HG02763 (cell line): ENCODE results near the gene SLC12A5.
"Not testable (repeated sequence)": the region's sequence is repeated elsewhere in the genome, so short reads cannot be mapped to it uniquely, and the experiment has no call there.

Experiments
- ATAC-seq: cut with Tn5 transposase; IDR thresholded peaks from one replicate; pipeline ENCODE4 v1.9.1; 2021; ENCODE audit warnings: mild to moderate bottlenecking, moderate library complexity; ENCODE audit not compliant: unreplicated experiment

SLC12A5 gene

DNA sequence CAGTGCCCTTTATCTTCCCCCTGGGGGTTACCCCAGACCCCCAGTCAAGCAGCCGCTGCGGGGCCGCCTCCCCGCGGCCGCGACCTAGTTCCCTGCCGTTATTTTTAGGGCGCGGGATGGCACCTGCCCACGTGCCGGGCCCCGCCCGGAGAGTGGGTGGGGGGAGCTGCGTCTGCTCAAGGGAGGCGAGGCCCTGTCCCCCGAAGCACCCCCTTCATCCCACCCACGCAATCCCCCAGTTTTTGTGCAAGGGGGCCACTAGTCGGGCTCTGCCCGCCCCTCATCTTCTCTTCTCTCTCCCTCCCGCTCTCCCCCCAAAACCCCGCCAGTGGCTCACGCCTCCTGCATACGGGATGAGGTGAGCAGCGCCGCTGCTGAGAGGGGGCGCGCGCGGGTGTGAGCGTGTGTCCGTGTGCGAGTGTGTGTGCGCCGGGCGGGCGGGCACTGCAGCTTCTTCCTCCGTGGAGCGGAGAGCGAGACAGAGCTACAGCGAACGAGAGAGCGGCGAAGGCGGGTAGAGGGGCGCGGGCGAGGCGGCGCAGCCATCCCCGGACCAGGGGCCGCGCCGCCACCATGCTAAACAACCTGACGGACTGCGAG lies at the start of gene SLC12A5:
Gene SLC12A5 (plus strand): TSS at position 444 of the 600 bp plus-strand sequence. CDS start 130 bp downstream, at position 574.
- ATAC-seq, result no peak

DNA sequence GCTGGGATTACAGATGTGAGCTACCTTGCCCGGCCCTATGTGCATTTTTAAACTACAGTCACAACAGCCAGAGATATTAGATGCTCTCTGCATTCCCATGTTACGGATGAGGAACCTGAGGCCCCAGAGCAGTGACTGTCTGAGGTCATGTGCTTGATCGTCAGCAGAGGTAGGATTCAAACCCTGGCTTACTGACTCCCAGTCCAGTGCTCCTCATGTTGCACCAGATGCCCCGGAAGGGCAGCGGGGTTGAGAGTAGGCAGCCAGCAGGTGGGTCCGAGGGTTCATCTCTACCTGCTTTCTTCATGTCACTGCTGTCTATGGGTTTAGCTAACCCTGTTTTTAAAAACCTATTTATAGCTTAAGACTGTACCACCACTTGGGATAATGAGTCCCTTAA lies 47.8 kb upstream of the SLC12A5 start:
- ATAC-seq, result no peak

DNA sequence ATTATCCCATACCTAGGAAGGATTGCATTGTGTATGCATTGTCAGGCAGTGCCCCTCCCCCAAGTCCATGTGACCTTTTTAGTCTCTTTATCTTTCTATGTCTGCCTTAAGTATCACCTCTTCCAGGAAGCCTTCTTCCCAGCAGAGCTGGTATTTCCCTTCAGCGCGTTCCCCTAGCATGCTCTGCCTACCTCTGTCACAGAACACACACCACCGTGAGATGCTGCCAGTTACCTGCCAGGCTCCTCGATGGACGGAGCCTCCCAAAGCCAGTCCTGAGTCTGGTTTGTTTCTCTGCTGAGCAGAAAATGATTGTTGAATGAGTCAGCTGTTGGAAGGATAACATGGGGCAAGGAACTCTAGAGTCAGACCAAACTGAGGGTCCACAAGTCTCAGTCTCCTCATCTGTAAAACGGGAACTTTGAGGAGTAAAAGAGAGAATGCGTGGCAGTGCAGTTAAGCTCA lies 45.7 kb upstream of the SLC12A5 start:
- no peak for ATAC-seq

DNA sequence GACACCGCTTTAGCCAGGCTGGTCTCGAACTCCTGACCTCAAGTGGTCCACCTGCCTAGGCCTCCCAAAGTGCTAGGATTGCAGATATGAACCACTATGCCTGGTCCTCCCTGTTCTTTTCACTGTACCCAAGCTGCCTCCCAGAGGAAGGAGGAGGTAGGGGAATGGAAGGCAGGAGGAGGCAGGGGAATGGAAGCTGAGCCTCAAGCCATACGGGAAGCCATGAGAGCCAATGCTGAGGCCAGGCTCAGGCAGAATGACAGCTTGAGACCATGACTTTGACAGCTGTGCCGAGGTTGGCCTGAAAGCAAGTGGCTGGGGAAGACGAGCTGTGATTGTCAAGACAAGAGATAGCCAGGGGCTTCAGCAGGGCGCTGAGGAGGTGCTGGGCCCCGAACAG lies 43.4 kb upstream of the SLC12A5 start:
- no peak for ATAC-seq

DNA sequence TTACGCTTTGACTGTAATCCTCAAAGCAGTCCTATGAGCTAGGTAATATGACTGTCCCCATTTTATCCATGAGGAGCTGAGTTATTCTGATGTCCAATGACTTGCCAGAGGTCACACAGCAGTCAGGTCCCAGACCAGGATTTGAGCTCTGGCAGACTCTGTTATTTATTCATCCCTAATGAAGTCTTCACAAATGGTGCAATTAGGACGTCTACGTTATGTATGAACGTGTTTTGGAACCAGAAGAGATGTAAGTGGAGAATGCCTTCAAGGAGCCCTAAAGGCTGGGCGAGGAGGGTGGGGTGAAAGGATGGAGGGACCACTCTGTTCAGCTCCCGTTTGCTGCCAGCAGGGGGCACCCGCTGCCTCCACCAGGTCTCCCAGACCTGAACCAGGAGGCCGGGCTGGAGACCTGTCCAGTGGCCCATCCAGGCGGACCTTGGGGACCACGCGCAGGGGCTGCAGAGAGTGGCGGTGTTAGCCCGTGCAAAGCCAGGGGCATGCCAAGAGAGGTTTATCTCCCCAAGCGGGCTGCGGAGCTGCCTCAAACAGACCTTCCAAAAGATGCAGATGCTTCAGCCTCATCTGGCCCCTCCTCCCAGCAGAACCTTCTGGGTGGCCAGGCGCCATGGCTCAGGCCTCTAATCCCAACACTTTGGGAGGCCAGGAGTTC lies 41.8 kb upstream of the SLC12A5 start:
- no peak for ATAC-seq

DNA sequence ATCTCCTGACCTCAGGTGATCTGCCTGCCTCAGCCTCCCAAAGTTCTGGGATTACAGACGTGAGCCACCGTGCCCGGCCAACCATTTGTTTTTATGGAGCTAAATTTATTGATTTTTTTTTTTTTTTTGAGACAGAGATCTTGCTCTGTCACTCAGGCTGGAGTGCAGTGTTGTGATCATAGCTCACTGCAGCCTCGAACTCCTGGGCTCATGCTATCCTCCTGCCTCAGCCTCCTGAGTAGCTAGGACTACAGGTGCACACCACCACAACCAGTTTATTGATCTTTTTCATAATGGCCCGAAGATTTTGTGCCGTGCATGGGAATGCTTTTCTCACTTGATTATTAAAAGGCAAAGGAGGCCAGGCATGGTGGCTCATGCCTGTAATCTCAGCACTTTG lies 40.2 kb upstream of the SLC12A5 start:
- ATAC-seq, result not testable (repeated sequence)

DNA sequence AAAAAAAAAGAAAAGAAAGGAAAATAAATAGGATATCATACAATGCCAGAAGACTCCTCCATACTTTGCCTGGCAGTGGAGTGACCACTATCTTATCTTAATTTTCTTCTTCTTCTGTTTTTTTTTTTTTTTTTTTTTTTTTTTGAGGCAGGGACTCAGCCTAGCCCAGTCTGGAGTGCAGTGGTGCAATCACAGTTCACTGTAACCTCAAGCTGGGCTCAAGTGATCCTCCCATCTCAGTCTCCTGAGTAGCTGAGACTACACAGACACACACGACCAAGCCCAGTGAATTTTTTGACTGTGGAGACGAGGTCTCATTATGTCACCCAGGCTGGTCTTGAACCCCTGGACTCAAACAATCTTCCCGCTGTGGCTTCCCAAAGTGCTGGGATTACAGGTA lies 37.4 kb upstream of the SLC12A5 start:
- no peak for ATAC-seq

DNA sequence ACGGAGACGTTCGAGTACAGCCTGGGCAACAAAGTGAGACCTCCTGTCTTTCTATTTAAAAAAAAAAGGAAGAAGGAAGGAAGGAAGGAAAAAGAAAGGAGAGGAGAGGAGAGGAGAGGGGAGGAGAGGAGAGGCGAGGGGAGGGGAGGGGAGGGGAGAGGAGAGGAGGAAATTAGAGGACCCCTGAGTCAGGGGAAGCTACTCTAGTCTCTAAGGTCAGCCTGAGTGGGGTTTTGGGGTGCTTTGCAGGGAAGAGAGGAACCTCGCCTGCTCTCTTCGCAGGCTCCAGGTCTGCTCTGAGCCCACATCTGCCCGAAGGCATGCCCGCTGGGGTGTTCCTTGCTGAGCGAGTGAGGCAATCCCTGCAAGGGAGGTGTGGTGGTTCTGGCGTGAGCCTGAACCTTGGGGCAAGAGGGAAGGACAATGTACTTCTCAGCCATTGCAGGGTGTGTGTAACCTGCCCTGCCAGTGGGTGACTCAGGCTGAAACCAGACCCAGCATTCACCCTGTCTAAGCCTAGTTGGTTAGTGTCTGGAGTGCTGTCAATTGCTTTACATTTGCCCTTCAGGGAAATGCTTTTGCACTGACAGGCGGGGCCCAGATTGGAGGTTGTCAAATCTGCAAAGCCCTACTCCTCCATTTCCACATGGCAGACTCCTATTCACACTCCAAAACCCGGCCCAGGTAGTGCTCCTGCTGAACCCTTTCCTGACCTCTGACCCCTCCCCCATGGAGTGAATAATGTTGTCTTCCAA lies 35.6 kb upstream of the SLC12A5 start:
- no peak for ATAC-seq

DNA sequence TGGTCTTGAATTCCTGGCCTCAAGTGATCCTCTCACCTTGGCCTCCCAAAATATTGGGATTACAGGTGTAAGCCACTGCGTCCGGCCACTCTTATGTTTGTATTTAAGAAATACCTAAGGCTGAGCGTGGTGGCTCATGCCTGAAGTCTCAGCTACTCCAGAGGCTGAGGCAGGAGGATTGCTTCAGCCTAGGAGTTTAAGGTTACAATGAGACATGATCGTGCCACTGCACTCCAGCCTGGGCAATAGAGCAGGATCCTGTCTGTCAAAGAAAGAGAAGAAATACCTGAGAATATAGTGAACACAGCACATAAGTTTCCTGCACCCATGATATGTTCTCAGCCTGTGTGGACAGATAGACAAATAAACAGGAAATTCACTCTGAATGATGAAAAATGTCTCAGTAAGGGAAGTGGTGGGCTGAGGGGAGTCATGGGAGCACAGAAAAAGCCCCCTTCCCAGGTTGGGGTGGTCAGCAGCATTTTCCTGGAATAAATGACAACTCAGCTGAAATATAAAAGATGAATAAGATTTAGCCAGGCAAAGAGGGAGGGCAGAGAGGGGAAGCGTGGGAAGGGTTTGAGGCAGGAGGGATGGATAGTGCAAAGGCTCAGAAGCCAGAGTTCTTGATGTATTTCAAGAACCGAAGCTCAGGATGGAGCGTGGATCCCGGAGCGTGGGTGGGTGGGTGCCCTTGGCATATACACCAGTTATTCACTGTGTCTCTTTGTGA lies 34.1 kb upstream of the SLC12A5 start:
- no peak for ATAC-seq

DNA sequence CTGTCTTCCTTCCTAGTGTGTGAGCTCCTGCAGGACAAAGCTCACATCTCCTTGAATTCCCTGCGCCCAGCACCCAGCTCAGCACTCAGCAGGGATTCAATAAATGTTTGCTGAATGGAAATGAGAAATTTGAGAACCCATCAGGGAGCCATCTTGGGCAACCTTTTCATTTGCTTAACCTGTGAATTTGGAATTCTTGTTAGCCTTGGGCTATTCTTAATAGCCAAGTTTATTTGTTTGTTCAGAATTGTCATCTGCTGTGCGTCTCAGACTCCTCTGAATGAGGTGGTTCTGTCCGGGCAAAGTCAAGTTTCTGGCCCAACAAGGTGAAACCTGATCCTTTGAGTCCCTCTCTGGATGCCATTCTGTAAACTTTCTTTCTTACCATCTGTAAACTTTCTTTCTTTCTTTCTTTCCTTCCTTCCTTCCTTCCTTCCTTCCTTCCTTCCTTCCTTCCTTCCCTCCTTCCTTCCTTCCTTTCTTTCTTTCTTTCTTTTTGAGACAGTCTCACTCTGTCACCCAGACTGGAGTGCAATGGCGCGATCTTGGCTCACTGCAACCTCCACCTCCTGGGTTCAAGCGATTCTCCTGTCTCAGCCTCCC lies 33.4 kb upstream of the SLC12A5 start:
- not testable (repeated sequence) for ATAC-seq

DNA sequence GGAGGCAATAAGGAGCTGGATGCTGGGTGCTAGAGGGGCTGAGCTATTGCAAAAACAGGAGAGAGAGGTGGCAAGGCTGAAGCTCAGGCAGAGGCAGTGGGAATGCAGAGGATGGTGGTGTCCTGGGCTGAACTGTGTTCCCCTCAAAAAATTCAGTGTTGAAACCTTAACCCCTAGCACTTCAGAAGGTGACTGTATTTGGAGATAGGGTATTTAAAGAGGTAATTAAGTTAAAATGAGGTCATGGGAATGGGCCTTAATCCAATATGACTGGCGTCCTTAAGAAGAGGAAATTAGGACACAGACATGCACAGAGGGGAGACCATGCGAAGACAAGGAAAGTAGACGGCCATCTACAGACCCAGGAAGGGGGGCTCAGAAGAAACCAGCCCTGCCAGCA lies 31.8 kb upstream of the SLC12A5 start:
- ATAC-seq, result no peak

DNA sequence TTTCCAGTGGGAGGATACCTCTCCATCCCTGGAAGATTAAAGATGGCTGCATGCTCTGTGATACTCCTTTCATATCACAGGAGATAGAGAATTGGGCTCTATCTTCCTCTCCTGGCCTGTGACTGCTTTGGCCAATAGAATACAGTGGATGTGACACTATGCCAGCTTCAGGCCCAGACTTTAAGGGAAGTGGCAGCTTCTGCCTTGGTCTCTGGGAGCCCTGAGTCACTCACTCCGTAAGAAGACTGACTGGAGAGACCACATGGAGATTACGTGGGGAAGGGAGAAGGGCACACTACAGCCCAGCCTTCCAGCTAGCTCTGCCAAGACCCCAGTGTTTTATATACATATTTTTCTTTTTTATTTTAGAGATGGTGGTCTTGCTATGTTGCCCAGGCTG lies 30.7 kb upstream of the SLC12A5 start:
- no peak for ATAC-seq

DNA sequence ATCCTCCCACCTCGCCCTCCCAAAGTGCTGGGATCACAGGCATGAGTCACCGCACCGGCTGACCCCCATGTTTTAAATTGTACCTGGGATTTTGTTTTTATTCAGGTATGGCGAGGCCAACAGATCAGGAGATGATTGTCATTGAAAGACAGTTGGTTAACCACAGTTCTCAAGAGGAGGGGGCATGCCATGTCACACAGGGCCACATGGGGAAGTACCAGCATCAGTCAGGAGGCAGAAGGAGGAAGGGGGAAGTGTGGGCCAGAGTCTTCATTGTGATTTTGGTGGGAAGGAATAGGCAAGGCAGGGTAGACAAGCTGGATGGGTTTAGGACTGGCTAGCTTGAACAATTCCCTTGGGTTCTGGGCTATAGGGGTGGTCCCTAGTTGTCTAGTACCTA lies 30.3 kb upstream of the SLC12A5 start:
- no peak for ATAC-seq

DNA sequence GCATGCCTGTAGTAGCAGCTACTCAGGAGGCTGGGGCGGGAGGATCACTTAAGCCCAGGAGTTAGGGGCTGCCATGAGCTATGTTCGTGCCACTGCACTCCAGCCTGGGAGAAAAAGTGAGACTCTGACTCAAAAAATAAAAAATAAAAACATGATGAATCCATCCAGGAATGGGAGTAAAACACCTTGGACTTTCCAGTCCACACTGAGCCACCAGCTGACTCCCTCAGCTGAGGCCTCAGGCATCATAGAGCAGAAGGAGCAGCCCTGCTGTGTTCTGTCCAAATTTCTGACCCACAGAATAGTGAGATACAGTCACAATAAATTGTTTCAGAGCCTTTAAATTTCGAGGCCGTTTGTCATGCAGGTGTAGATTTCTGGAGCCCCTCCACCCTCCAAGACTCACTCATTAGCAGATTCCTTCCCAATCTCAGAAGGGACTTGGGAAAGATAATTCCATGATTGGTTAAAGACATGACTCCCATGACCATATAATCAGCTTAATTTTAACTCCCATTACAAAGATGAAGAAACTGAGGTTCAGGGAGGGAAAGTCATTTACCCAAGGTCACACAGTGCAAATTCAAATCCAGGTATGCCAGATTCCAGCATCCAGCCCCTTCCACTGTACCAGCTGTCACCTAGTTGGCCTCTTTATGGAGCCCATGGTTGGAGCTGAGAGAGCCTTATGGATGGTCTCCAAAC lies 29.3 kb upstream of the SLC12A5 start:
- ATAC-seq, result no peak

DNA sequence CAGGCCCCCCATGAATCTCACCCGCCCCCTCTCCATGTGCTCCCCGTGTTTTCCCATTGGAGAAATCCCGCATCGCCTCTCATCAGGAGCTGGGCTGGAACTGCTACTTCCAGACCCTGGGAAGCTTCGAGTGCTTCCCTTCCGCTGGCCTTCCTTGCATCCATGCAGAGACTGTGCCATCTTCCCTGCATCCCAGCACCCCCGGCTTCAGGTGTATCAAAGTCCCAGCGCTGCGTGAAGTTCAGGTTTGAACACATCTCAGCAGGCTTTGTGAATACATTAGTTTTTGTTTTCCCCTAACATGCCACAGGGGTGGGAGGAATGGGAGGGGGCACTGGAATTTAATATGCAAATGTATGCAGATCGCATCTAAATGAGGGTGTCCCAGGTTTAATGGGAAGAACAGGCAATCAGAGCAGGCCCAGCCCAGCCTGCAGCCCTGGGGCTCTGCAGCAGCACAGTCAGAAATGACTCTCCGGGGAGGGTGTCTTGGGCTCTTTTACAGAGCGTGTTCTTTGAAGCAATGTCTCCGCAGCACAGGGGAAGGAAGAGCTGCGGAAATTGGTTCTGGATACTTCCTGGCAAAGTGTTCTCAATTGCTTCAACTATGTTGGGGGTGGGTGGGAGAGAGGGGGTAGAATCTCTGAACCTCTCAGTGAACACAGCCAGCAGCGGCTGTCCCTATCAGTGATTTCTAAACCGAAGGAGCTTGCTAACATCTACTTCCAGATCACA lies 28.6 kb upstream of the SLC12A5 start:
- no peak for ATAC-seq

DNA sequence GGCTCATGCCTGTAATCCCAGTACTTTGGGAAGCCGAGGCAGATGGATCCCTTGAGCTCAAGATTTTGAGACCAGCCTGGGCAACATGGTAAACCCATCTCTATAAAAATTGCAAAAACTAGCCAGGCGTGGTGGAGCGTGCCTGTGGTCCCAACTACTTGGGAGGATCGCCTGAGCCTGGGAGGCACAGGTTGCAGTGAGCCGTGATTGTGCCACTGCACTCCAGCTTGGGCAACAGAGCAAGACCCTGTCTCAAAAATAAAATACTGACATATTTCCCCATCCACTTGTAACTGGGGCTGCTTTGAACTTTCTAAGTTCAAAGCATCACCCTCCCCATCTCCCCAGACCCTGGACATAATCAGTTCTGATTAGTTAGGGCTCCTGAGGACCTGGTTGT lies 27.5 kb upstream of the SLC12A5 start:
- ATAC-seq, result no peak

DNA sequence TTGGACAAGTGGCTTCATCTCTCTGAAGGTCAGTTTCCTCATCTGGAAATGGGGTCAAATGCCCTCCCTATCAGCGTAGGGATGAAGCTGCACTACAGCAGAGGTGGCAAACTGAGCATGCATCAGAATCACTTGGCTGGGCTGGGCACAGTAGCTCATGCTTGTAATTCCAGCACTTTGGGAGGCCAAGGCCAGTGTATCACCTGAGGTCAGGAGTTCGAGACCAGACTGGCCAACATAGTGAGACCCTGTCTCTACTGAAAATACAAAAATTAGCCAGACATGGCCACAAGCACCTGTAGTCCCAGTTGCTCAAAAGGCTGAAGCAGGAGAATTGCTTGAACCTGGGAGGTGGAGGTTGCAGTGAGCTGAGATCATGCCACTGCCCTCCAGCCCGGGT lies 27.0 kb upstream of the SLC12A5 start:
- no peak for ATAC-seq

DNA sequence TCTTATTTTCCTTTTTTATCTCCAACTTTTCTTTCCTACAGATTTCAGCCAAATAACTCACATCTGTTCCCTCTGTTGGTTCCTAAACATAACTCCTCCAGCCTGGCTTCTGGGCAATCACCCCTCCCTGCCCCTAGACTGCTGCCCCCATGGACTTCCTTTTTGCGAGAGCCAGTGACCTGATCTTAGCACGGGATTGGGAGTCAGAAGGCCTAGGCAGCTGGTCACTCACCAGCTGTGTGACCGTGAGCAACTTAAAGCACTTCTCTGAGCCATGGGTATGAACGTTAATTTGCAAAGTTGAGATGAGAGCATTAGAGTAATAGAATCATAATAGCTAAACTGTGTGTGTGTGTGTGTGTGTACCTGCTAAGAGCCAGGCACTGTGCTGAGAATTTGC lies 24.8 kb upstream of the SLC12A5 start:
- ATAC-seq, result no peak

DNA sequence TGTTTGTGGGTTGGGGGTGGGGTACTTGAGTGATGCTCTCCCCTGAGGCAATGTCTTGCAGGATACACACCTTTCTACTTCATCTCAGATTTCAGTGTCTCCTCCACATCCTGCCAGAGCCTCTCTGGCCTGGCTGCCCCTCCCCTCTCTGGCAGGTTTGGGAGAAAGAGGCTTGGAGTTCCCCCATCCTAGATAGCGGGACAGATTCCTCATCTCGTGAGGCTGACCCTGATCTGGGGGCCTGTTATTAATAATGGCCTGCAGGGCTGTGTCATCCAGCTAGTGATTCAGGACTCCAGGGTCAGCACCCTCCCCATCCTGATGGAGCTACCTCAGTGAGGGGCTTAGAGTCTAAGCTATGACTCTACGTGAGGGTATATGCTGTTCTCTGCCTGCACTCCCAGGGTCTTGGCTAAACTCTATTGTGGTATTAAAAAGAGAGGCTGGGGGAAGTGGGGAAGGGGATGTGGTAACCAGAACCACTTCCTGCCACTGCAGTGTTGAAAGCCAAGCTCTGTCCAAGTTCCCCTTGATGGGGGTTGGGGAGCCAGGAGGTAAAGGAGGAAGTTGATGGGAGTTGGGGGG lies 24.0 kb upstream of the SLC12A5 start:
- no peak for ATAC-seq
